NCI-H1092 treated with DMSO at 0.1 percent for 48 hours (cell line): ENCODE results near the gene SLFN5.
A peak's percentile ranks its signal among the peaks of the same experiment; 100 is the strongest.
"Not testable (repeated sequence)": the region's sequence is repeated elsewhere in the genome, so short reads cannot be mapped to it uniquely, and the experiment has no call there.

Experiments
- DNase-seq: peaks from one replicate; lab custom pipeline; 2025; lab: John Stamatoyannopoulos, UW

Gene SLFN5

DNA sequence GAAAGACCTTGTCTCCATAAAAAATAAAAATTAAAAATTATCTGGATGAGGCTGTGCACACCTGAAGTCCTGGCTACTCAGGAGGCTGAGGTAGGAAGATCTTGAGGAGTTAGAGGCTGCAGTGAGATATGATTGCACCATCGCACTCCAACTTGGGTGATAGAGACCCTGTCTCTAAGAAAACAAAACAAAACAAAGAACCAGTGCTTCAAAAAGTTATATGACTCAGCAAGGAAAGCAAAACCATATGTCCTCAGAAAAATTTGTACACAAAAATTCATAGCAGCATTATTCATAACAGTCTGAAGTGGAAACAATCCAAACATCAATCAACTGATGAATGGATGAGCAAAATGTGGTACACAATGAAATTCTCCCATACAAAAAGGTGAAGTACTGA lies 48.9 kb downstream of the SLFN5 start:
- DNase-seq, result no peak

DNA sequence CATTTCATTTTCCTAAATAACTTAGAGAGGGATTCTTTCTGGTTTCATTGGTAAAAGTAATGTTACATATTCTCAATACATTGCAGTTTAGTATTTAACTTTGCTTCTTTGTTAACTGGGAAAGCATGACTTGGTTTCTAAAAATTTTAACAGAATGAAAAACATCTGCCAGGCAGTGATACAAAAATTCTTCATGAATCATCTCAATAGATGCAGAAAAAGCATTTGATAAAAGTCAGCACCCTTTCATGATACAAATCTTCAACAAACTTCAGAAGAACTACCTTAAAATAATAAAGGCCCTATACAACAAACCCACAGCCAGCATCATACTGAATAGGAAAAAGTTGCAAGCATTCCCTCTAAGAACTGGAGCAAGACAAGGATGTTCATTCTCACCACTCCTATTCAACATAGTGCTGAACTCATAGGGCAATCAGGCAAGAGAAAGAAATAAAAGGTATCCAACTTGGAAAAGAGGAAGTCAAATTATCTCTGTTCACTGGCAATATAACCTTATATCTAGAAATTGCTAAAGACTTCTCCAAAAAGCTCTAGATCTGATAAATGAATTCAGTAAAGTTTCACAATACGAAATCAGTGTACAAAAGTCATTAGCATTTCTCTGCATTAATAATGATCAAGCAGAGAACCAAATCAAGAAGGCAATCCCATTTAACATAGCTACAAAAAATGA lies 50.4 kb downstream of the SLFN5 start:
- DNase-seq, result no peak

DNA sequence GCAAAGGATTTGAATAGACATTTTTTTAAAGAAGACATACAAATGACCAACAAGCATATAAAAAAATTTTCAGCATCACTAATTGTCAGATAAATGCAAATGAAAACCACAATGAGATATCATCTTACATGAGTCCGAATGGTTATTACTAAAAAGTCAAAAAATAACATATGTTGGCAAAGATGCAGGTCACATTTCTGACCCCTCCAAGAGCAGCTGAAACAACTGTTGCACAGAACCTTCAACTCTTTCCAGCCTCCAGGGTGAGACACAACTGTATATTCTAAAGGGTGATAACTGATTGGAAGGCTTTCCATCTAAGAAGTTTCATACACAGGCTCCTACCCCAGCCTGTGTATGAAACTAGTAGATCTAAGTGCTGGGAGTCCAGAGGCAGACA lies 51.9 kb downstream of the SLFN5 start:
- DNase-seq, result no peak

DNA sequence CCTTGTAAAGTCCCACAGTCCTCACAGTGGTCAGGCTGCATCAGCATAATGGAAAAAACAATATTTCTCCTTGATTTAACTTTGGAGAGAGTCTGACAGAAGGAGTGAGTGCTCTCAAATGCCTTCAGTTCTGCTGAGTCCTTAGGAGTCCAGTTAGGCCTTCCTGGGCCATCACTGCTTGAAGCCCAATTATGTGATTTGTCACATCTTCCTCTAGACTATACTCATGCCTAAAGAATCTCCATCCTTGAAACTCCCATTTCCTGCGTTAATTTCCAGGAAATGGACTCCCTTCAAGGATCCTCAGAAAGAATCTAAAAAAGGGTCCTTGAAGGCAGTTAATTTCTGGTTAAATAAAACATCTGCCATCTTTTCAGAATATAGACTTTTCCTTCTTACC lies 52.8 kb downstream of the SLFN5 start:
- DNase-seq, result no peak

DNA sequence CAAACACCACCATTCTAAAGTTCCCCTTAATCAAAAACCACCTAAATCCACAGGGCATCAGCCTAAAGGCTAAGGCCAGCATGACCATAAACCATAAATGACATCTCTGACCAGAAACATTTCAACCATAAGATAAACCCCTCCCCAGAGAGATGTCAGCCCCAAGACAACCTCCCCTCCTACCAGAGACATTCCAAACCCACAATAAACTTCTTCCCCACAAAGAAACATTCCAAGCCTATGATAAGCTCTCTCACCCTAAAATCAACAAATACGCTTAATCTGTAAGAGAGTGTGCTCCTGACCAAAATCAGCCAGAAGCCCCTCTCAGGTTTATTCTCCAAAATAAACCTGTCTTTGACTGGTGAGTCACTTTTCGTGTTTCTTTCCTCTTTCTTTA lies 54.8 kb downstream of the SLFN5 start:
- no peak for DNase-seq

DNA sequence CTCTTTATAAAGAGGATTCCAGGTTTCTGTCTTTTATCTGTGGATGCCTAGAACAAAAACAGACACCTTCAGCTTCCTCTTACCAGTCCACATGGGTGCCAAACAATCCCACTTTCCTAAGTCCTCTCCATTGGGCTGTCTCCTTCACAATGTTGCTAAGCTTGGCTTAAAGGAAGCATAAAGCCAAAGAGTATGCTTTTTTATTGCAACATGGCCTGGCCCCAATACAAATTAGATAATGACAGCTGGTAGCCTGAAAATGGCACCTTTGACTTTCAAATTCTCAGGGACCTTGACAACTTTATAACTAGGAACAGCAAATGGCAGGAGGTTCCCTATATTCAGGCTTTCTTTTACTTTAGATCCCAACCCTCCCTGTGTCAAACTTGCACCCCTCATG lies 55.8 kb downstream of the SLFN5 start:
- DNase-seq, result no peak

DNA sequence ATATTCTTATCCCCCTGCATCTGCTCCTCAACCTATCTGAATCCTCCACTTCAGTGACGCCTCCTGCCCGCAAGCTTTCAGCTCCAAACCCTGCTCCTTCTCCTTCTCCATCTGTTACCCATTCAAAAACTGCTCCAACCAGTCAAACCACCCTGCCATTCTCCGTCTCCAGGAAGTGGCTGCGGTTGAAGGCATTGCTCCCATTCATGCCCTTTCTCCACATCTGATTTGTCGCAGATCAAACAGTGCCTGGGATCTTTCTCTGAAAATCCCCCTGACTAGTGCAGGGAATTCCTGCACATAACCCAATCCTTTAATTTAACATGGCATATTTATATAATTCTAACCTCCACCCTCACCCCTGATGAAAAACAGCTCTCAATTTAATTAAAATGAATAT lies 56.3 kb downstream of the SLFN5 start:
- DNase-seq, result no peak

DNA sequence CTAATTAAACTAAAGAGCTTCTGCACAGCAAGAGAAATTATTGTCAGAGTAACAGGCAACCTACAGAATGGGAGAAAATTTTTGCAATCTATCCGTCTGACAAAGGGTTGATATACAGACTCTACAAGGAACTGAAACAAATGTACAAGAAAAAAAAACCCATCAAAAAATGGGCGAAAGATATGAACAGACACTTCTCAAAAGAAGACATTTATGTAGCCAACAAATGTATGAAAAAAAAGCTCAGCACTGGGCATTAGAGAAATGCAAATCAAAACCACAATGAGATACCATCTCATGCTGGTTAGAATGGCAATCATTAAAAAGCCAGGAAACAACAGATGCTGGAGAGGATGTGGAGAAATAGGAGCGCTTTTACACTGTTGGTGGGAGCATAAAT lies 66.5 kb downstream of the SLFN5 start:
- DNase-seq, result not testable (repeated sequence)

DNA sequence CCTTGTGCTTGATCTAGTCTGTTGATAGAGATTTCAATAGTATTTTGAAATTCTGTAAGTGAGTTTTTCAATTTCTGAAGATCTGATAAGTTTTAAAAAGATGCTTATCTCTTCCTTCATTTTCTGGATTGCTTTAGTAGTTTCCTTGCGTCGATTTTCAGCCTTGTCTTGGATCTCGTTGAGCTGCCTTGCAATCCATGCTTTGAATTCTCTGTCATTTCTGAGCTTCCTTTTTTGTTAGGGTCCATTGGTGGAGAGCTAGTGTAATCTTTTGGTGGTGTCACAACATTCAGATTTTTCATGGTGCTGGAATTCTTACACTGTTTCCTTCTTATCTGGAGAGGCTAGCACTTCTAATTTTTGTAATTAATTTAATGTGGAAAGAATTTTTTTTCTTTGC lies 69.5 kb downstream of the SLFN5 start:
- DNase-seq, result no peak

DNA sequence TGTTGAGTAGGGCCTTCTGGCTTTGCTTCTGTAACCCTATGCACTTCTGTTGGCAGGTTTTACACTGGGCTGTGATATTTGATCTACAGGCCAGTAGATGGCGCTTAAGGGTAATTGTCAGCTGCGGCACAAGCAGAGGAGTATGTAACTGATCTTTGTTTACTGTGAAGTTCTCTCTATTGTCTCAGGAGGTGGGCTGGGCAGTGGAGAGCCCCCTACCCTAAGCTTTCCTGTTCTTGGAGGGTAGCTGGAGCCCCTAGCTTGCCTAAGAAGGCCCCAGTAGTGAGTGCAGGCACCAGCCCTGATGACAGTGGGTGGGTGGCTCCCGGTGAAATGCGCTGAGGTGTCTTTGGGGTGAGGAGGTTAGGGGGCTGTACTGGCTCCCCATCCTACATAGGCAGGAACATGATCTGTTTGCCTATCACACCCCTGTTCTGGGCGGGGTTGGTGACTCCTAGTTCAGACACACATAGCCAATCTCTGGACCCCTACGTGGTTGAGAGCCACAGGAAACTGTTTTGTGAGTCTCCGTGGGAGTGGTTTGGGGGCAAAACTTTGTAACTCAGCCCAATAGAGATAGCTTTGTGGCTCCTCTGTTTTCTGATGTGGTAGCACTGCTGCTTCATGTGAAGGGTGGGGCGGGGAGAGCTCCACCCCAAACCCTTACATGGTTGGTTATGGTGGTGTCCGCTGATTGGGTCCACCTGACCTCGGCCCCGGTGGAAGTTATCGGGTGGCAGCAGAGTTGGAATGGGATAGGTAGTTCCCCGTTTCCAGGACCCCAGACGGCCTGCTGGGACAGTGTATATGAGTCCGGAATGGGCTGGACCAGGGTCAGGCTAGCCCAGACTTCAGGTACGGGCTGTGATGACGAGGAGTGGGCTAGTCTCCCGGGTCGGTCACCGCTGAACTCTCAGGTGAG lies 70.2 kb downstream of the SLFN5 start:
- peak; percentile 40 for DNase-seq

DNA sequence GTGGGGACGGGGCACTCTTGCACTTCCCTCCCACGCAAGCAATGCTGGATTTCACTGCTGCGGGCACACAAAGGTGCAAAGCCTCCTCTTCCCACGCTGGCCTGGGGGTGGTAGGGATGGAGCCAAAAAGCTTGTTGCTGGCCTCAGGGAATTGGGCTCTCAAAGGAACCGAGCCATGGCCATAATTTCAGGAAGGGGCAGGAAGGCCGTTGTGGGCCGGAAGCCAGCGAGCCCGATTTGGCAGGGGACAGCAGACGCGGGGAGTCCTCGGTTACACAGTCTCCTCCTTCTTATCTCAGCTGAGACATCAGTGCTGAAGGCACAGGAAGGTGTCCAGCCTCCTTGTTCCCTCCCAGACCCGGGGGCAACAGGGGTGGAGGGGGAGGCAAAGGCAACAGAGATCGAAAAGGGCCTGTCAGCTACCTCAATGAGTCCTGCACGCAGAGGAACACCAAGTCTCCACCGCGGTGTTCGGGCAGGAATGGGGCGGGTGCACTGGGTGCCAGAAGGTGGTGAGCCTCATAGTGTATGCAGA lies 71.1 kb downstream of the SLFN5 start:
- DNase-seq, result no peak

DNA sequence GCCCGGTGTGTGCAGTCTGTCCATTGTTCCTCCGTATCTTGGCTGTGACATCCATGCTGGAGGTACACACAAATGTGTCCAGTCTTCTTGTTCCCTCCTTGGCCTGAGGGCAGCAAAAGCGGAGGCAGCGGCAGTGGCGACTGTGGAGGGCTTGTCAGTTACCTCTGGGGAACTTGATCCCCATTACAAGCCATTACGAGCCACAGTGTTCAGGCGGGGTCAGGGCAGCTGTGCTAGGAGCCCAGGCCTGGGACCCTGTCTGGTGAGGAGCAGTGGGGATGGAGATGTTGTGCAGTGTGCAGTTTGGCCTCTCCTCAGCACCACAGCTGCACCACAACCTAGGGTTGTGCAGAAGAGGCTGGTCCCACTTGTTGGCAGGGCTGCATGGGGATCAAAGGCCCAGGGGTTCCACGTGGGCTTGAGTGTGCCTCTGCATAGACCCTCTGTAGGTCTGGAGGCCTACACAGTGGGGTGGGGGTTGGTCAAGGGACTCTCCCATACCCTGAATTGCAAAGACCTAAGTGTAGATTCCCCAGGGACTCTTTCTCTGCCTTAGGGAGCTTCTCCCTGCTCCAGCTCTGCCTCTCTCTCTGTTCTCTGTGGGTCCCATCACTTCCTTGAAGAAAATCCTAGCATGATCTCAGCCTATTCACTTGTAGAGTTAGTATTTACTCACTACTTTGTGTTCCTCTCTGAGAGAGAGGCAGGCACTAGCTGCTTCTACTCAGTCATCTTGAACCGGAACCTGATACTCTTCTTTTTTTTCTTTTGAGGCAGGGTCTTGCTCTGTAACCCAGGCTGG lies 71.7 kb downstream of the SLFN5 start:
- DNase-seq, result no peak

DNA sequence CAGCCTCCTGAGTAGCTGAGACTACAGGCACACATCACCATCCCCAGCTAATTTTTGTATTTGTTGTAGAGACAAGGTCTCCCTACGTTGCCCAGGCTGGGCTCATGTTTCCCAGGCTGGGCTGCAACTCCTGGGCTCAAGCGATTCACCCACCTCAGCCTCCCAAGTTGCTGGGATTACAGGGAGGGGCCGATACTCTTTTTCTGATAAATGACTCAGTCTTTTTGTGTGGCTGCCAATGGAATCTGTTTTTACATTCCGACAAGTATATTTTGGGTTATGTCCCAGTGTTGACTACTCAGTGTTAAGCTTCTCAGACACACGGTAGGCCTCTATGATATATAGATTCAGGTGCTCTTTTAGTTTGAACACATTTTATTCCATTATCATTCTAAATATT lies 72.4 kb downstream of the SLFN5 start:
- DNase-seq, result no peak

DNA sequence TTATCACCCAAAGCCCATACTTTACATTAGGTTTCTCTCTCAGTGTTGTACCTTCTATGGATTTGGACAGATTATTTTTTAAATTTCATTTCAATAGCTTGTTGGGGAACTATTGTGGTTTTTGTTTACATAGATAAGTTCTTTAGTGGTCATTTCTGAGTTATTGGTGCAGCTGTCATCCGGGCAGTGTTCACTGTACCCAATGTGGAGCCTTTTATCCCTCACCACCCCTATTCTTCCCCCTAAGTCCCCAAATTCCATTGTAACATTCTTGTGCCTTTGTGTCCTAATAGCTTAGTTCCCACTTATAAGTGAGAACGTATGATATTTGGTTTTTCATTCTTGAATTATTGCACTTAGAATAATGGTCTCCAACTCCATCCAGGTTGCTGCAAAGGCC lies 73.1 kb downstream of the SLFN5 start:
- DNase-seq, result no peak

DNA sequence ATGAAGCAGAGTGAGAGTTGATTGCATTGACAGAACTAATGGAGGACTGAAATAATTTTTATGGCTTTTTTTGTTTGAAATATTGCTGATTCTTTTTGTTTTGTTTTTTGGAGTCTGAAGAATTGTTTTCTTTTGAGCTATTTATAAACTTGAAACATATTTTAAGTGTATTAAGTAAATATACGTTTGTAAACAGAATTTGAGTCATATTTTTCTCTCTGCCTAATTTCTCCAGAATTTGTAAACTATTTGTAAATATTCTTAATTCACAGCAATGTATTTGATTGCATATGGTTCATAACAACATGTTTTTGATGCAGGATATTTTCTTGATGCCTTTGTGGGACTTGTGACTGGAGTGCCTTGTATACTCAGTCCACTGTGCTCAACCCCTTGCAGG lies 79.9 kb downstream of the SLFN5 start:
- DNase-seq, result no peak
